HK-2 (cell line): Measurements from ENCODE around the gene AOC3.
"Not testable (repeated sequence)": the region's sequence is repeated elsewhere in the genome, so short reads cannot be mapped to it uniquely, and the experiment has no call there.

Experiments used
- DNase-seq: peaks from one replicate; pipeline ENCODE4 v3.0.0-alpha.2; 2018; ENCODE audit not compliant: unreplicated experiment

The AOC3 gene

GRCh38 chr17:42844761-42845555 is 6.0 kb upstream of the AOC3 start:
- DNase-seq: no peak

GRCh38 chr17:42845556-42845917 is 5.5 kb upstream of the AOC3 start:
- DNase-seq: no peak

- no peak for DNase-seq
These were observed 4.9 kb upstream of the AOC3 start for GRCh38 chr17:42845918-42846593.

DNA sequence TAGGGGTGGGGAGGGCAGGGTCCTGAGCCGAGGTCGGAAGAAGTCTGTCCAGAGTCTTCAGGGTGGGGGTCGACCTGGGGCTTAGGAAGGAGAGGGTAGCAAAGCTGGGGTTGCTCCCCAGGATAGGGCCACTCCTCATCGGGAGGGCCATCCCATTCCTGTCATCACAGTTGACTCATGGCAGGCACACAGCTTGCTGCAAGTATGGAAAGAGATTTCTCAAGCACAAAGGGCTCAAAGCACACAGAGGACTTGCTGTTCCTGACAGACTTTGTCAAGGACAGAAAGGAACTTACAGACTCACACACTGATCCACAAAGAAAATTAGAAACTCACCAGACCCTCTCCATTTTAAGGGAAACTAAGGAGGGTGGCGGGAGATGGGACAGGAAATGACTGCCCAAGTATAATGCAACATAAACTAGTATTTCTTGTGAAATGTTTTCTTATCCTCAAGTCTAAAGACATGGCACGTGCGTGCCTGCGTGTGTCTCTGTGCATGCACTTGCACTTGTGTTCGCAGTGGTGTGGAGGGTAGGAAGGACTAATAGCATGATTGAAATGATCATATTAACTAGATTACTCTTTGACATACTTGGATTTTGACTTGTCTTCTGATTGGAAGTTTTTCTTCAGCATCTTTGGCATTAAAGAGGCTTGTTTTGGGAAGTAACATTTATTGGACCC is 4.3 kb upstream of the AOC3 start:
- DNase-seq: no peak

GRCh38 chr17:42848093-42848492 is 2.9 kb upstream of the AOC3 start:
- no peak for DNase-seq

- no peak for DNase-seq
These were observed 2.0 kb upstream of the AOC3 start for GRCh38 chr17:42849031-42849430.

- DNase-seq: no peak
These were observed 1.4 kb upstream of the AOC3 start for GRCh38 chr17:42849451-42850181.

GRCh38 chr17:42851371-42852240 is 607 bp downstream of the AOC3 start:
- DNase-seq: not testable (repeated sequence)

- DNase-seq: no peak
These were observed 1.4 kb downstream of the AOC3 start for GRCh38 chr17:42852351-42852750.

- no peak for DNase-seq
These were observed 2.0 kb downstream of the AOC3 start for GRCh38 chr17:42853004-42853403.

DNA sequence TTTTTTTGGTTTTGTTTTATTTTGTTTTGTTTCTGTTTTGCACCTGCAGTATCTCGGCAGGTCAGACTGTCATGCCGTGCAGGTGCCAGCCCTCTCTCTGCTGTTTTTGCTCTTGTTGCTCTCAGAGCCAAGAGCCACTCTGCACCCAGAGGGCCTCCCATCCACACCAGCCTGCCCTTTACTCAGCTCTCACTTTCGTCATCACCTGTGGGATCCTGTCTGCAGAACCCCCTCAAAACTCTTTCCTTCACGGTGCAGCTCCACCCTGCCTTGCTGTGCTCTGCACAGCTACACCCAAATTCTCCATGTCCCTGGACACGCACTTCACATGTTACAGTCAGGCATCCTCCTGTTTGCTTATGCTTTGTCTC is 2.6 kb downstream of the AOC3 start:
- DNase-seq: no peak

DNA sequence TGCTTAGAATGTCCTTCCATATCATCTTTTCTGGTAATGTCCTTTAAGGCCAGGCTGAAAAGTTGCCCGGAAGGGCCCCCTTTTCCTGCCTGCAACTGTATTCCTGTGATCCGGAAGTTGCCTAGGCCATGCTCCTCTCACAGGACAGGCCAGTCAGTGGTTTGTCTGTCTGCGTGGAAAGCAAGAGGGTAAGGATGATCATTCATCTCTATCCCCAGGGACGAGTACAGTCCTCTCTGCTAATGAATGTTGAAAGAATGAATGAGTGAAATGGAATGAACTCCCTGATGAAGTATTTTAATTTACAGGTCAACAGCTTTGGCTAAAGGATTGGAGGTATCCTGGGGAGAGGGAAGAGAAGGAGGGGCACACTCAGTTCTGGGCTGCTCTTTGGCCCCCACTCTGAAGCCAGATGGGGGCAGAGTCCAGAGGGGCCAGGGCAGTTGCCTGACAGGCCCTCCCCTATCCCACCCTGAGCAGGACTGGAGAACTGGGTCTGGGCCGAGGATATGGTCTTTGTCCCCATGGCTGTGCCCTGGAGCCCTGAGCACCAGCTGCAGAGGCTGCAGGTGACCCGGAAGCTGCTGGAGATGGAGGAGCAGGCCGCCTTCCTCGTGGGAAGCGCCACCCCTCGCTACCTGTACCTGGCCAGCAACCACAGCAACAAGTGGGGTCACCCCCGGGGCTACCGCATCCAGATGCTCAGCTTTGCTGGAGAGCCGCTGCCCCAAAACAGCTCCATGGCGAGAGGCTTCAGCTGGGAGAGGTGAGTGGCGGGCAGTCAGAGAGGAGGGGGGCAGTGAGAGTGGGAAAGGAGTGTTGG is 3.2 kb downstream of the AOC3 start:
- no peak for DNase-seq

DNA sequence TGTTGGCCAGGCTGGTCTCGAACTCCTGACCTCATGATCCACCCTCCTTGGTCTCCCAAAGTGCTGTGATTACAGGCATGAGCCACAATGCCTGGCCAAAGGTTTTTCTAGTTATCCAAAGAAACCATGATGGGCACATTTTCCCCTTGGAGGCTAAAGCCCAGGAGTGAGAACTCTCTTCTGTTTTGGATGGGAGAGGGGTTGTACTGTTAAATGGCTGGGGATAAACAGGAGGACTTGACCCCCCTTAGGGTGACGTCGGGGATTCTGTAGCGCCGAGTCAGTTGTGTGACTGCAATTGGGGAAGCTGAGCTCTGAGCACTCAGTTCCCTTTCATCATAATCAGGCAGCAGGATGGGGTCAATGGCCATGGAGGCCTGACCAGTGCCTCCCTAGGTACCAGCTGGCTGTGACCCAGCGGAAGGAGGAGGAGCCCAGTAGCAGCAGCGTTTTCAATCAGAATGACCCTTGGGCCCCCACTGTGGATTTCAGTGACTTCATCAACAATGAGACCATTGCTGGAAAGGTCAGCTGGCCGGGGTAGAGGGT is 4.1 kb downstream of the AOC3 start:
- DNase-seq: no peak

GRCh38 chr17:42856093-42856492 is 5.1 kb downstream of the AOC3 start:
- not testable (repeated sequence) for DNase-seq

GRCh38 chr17:42856516-42856915 is 5.5 kb downstream of the AOC3 start:
- DNase-seq: not testable (repeated sequence)

- no peak for DNase-seq
These were observed 6.4 kb downstream of the AOC3 start for GRCh38 chr17:42857389-42857788.

DNA sequence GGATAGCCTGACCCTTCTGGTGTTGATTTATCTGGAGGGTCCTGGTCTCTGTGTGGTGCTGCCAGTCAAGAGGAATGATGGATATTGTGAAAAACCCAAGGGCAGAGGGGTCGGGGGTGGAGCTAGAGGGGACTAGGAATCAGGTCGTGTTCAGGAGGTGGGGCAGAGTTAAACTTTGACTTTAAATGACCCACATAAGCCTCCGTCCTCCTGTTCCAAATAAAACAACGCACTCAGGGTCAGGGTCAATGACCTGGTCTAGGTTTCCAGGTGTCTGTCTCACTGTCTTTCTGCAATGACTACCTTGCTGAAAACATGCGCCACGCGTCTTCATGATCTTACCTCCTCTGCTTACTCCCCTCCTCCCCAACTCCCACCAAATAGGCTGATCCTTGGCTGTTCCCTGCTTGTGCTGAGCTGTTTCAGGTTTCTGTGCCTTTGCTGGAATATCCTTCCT is 14.7 kb downstream of the AOC3 start:
- DNase-seq: no peak

GRCh38 chr17:42866216-42866615 is 15.2 kb downstream of the AOC3 start:
- no peak for DNase-seq

DNA sequence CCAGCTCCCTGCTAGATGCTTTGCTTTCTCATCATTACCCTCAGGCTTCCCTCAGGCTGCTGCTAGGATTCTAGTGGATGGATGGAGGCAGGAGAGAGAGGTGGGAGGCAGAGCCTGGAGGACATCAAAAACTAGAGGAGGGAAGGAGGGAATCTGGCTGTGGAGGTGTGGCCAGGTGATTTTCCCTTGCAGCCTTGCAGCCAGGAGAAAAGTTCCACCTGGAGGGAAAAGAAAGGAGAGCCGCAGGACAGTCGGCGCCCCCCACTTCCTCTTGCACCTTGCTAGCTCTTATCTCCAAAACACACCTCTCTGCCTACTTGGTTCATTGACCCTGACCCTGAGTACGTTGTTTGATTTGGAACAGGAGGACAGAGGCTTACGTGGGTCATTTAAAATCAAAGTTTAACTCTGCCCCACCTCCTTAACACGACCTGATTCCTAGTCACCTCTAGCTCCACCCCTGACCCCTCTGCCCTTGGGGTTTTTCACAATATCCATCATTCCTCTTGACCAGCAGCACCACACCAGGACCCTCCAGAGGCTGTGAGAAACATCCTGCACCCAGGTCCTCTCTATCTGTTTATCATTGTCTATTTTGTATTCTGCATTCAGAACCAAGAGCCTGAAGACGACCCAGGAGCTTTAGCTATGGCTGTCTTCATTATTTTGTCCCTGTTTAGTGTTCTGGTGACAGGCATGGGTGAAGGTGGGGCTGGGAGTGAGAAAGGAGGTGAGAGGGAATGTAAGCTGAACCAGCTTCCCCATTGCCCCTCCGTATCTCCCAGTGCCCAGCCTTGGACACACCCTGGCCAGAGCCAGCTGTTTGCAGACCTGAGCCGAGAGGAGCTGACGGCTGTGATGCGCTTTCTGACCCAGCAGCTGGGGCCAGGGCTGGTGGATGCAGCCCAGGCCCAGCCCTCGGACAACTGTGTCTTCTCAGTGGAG is 15.9 kb downstream of the AOC3 start:
- no peak for DNase-seq
